ENCODE data around the gene COL26A1. TPM values are rescaled to one million over a fixed set of nuclear protein-coding genes. Genes with fewer than 3 reads are reported as not detected.

COL26A1 gene
- total RNA-seq, 3 donors from 2014 or later: not detected

DNA sequence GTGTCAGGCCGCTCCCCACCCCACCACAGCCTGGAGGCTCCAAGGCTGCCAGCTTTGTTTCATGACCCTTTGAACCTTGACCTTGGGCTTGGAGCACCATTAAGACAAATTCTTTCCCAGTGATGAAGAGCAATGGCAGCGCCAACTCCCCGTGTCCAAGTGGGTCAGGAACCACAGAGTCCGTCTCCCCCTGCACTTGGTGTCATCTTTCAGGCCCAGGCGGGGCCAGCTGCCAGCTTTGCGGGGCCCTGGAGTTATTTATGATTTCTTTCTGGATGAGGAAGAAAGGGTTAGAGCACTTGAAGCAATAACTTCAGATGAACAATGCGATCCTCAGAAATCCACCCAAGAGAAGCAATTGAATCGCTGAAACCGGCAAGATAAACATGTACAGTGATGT, 155.7 kb downstream of the COL26A1 start:
- Histone ChIP-seq H3K4me1 (ENCODE audit: low read depth) (no peaks in the 10 kb centered on the region), H3K9me3 (no peaks in the 10 kb centered on the region), H3K4me3 (no peak overlapping the region), H3K36me3 (ENCODE audit: low read depth) (no peaks in the 10 kb centered on the region)
- intact Hi-C loops (cut with DNase I, micrococcal nuclease): no loop called here
- ATAC-seq: no peak
- no peak for DNase-seq
- TF ChIP-seq, protein P1, sequence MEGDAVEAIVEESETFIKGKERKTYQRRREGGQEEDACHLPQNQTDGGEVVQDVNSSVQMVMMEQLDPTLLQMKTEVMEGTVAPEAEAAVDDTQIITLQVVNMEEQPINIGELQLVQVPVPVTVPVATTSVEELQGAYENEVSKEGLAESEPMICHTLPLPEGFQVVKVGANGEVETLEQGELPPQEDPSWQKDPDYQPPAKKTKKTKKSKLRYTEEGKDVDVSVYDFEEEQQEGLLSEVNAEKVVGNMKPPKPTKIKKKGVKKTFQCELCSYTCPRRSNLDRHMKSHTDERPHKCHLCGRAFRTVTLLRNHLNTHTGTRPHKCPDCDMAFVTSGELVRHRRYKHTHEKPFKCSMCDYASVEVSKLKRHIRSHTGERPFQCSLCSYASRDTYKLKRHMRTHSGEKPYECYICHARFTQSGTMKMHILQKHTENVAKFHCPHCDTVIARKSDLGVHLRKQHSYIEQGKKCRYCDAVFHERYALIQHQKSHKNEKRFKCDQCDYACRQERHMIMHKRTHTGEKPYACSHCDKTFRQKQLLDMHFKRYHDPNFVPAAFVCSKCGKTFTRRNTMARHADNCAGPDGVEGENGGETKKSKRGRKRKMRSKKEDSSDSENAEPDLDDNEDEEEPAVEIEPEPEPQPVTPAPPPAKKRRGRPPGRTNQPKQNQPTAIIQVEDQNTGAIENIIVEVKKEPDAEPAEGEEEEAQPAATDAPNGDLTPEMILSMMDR (IDR thresholded peaks at IDR 0.05): no peak

GRCh38 chr7:101519324-101520023, 156.8 kb downstream of the COL26A1 start:
- TF ChIP-seq, protein P1 (IDR thresholded peaks at IDR 0.05): no peak
- intact Hi-C loops (cut with DNase I, micrococcal nuclease): no loop called here

GRCh38 chr7:101521430-101521925, 158.8 kb downstream of the COL26A1 start:
- H3K9me3 ChIP-seq: no peaks in the 10 kb centered on the region
- TF ChIP-seq, protein P1 (IDR thresholded peaks at IDR 0.05): no peak
- H3K4me3 ChIP-seq: no peak overlapping the region
- no peaks in the 10 kb centered on the region for H3K36me3 ChIP-seq (ENCODE audit: low read depth)
- no peak for DNase-seq
- no peak for ATAC-seq
- intact Hi-C loops (cut with DNase I, micrococcal nuclease): no loop called here
- no peaks in the 10 kb centered on the region for H3K4me1 ChIP-seq (ENCODE audit: low read depth)

More at GRCh38 chr7:101519324-101520023, 156.8 kb downstream of the COL26A1 start:
- Histone ChIP-seq H3K4me1 (ENCODE audit: low read depth) (no peaks in the 10 kb centered on the region), H3K9me3 (no peaks in the 10 kb centered on the region), H3K4me3 (no peak overlapping the region), H3K36me3 (ENCODE audit: low read depth) (no peaks in the 10 kb centered on the region)
- ATAC-seq: no peak
- no peak for DNase-seq

DNA sequence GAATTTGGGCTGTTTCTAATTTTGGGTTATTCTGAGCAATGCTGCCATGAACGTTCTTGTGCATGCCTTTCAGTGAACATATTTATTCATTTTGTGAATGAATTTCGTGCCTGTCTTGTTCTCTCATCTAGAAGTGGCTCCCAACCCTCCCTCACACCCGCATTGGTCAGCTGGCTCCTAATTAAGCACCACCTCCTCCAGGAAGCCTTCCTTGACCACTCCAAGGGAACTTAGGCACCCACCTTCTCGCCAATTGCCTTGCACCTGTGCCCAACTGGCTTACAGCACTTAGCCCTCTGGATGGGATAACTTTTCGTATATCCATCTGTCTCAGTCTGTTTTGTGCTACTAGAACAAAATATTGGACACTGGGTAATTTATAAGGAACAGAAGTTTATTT, 159.3 kb downstream of the COL26A1 start:
- ATAC-seq (no peak), DNase-seq (no peak)
- intact Hi-C loops (cut with DNase I, micrococcal nuclease): no loop called here
- Histone ChIP-seq H3K4me1 (ENCODE audit: low read depth) (no peaks in the 10 kb centered on the region), H3K4me3 (no peak overlapping the region), H3K36me3 (ENCODE audit: low read depth) (no peaks in the 10 kb centered on the region), H3K9me3 (no peaks in the 10 kb centered on the region)
- TF ChIP-seq, protein P1 (IDR thresholded peaks at IDR 0.05): no peak

- intact Hi-C loops (cut with DNase I, micrococcal nuclease): no loop called here
- TF ChIP-seq, protein P1 (IDR thresholded peaks at IDR 0.05): no peak
Observed at GRCh38 chr7:101527844-101528667, 165.4 kb downstream of the COL26A1 start.

More at GRCh38 chr7:101527844-101528667, 165.4 kb downstream of the COL26A1 start:
- no peaks in the 10 kb centered on the region for H3K36me3 ChIP-seq (ENCODE audit: low read depth)
- no peak overlapping the region for H3K4me3 ChIP-seq
- H3K9me3 ChIP-seq: no peaks in the 10 kb centered on the region
- ATAC-seq: no peak
- DNase-seq: no peak
- H3K4me1 ChIP-seq (ENCODE audit: low read depth): no peaks in the 10 kb centered on the region
